ENCODE results near the gene RITA1. TPM values are rescaled to one million over a fixed set of nuclear protein-coding genes. Genes with fewer than 3 reads are reported as not detected.

Gene RITA1
- polyA plus RNA-seq, 2 of the 4 experiments (the other 2 are of a cell fraction), result 18.6 to 20.5 TPM

GRCh38 chr12:113222730-113223531 is 37.4 kb downstream of the RITA1 start (continued):
- TF ChIP-seq KDM5A (IDR thresholded peaks at IDR 0.05) (no peak), ZFP36 (IDR thresholded peaks at IDR 0.05; ENCODE audit: borderline replicate concordance, partially characterized antibody) (no peak), SMC3 (IDR thresholded peaks at IDR 0.05) (no peak), JUN (IDR thresholded peaks at IDR 0.05) (0 out of 5 replicates have a peak, but pooled peaks of 1 of the 2 experiments have one; percentile 10), RNF2 (IDR thresholded peaks at IDR 0.05; ENCODE audit: borderline replicate concordance, low read depth) (no peak)

GRCh38 chr12:113224955-113225354 is 39.4 kb downstream of the RITA1 start:
- ChIA-PET CTCF (interaction anchor here (1.0 to 1.3 kb wide), 4 partner anchors 8 to 28 kb away, joined by 3 read pairs; no protein-coding TSS in a partner anchor), POLR2A (no interaction called here)
- Histone ChIP-seq H3K27ac (0 out of 6 replicates have a peak overlapping the region, but pooled peaks of 1 of the 2 experiments have one; percentile 33), H3K4me1 (peaks cover 20% of the 10 kb centered on the region), H3K4me2 (no peak overlapping the region), H3K4me3 (no peak overlapping the region), H3K9me3 (no peaks in the 10 kb centered on the region)
- FAIRE-seq, result no peak
- TF ChIP-seq SMC3 (IDR thresholded peaks at IDR 0.05) (no peak), REST (IDR thresholded peaks at IDR 0.05) (no peak), ZFP36 (IDR thresholded peaks at IDR 0.05; ENCODE audit: borderline replicate concordance, partially characterized antibody) (no peak), CBX2 (IDR thresholded peaks at IDR 0.05; ENCODE audit: borderline replicate concordance, low read depth) (no peak), ELK1 (IDR thresholded peaks at IDR 0.05; ENCODE audit: low read depth, low read length) (no peak), KDM5A (IDR thresholded peaks at IDR 0.05) (no peak), HOXA7 (CRISPR knock-in tag; IDR thresholded peaks at IDR 0.05) (no peak), RAD21 (conservative IDR thresholded peaks at IDR 0.05 in 1 of 2, IDR thresholded peaks at IDR 0.05 in 1 of 2) (no peak), MYC (IDR thresholded peaks at IDR 0.05; ENCODE audit: borderline replicate concordance, low read length) (no peak), FOSL2 (IDR thresholded peaks at IDR 0.05) (no peak), FOSL2 (CRISPR knock-in tag; IDR thresholded peaks at IDR 0.05) (no peak)
- TF ChIP-seq, protein P1, sequence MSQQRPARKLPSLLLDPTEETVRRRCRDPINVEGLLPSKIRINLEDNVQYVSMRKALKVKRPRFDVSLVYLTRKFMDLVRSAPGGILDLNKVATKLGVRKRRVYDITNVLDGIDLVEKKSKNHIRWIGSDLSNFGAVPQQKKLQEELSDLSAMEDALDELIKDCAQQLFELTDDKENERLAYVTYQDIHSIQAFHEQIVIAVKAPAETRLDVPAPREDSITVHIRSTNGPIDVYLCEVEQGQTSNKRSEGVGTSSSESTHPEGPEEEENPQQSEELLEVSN (IDR thresholded peaks at IDR 0.05; ENCODE audit: borderline replicate concordance, low read depth), result no peak
- no peak for ATAC-seq
- no peak for DNase-seq (ENCODE audit: low read depth in 1 of 2, low spot score in 1 of 2)
- 96% methylated on average over 4 of the region's 4 CpGs for WGBS (ENCODE audit: missing lambda C conversion rate)

DNA sequence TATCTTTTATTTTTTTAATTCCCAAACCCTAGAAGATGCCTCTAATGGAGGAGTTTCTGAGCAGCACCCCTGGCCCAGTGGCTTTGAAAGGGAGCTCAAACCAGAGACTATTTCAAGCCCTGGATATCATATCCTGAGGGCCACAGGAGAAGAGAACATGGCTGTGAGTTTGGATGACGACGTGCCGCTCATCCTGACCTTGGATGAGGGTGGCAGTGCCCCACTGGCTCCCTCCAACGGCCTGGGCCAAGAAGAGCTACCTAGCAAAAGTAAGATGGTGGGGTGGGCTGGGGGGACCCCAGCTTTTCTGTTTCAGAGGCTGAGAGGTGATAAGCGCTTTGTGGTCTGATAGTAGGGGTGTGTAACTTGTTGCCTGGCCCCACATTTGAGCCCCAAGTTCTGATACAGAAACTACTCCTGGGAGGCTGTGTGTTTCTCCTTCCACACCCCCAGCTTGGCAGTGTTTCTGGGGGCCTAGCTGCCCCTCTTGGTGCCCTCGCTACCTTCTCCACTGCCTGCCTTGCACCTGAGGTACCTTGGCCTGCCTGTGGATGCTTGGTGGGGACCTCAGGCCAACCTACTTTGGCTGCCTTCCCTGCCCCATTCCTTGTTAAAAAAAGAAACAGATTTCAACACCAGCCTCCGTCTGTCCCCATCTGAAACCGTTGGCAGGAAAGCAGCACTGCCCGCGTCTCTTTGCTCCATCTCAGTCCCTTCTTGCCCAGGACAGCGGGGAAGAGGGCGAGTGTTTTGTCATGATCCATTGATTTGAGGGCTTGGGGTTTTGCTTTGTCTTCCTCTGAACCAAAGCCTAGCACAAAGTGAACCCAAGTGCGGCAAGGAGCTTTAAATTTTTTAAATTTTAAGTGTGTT is 41.4 kb downstream of the RITA1 start:
- Histone ChIP-seq H3K4me1 (peaks cover 30% of the 10 kb centered on the region), H3K4me2 (no peak overlapping the region), H3K4me3 (no peak overlapping the region), H3K9me3 (no peaks in the 10 kb centered on the region), H3K27ac (no peak overlapping the region)
- no peak for ATAC-seq
- 91% methylated on average over 13 of the region's 13 CpGs for WGBS (ENCODE audit: missing lambda C conversion rate)
- POLR2A ChIA-PET, result no interaction called here
- DNase-seq (ENCODE audit: low read depth in 1 of 2, low spot score in 1 of 2), result no peak
- CTCF ChIA-PET, result interaction anchor here (0.6 to 1.5 kb wide), 3 partner anchors 9 to 30 kb away, joined by 3 to 4 read pairs (median 3); no protein-coding TSS in a partner anchor
- no peak for FAIRE-seq
- no peak for TF ChIP-seq HMGXB4 (CRISPR knock-in tag; IDR thresholded peaks at IDR 0.05; ENCODE audit: borderline replicate concordance)
- TF ChIP-seq EP300 (IDR thresholded peaks at IDR 0.05), result no peak
- no peak for TF ChIP-seq CHD4 (IDR thresholded peaks at IDR 0.05; ENCODE audit: borderline replicate concordance)
- TF ChIP-seq USF2 (IDR thresholded peaks at IDR 0.05), result no peak
- no peak for TF ChIP-seq KDM5A (IDR thresholded peaks at IDR 0.05)
- TF ChIP-seq HOXA7 (CRISPR knock-in tag; IDR thresholded peaks at IDR 0.05), result no peak
- TF ChIP-seq SREBF2 (IDR thresholded peaks at IDR 0.05), result no peak
- TF ChIP-seq, protein P2, sequence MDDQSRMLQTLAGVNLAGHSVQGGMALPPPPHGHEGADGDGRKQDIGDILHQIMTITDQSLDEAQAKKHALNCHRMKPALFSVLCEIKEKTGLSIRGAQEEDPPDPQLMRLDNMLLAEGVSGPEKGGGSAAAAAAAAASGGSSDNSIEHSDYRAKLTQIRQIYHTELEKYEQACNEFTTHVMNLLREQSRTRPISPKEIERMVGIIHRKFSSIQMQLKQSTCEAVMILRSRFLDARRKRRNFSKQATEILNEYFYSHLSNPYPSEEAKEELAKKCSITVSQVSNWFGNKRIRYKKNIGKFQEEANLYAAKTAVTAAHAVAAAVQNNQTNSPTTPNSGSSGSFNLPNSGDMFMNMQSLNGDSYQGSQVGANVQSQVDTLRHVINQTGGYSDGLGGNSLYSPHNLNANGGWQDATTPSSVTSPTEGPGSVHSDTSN (IDR thresholded peaks at IDR 0.05), result no peak
- TF ChIP-seq RFX5 (IDR thresholded peaks at IDR 0.05), result no peak
